OCI-LY1 (cell line): ENCODE measurements around the gene IL21R.
"Not testable (repeated sequence)": the region's sequence is repeated elsewhere in the genome, so short reads cannot be mapped to it uniquely, and the experiment has no call there.

Experiments used
- H2AFZ ChIP-seq: fragments of 200-600 bp; sonication (generic), shearing (Covaris generic); 2 replicates; pipeline ENCODE4 v1.6.0; 2014; ENCODE audit warnings: antibody characterized with exemption, mild to moderate bottlenecking, low read length
- H3F3A ChIP-seq: fragments of 200-600 bp; sonication (generic), shearing (Covaris generic); 2 replicates; pipeline ENCODE4 v1.6.0; 2014; ENCODE audit warnings: mild to moderate bottlenecking, antibody characterized with exemption, low read length, moderate library complexity; ENCODE audit not compliant: insufficient read depth
- H3K27ac ChIP-seq: fragments of 200-600 bp; sonication (generic); 2 replicates; pipeline ENCODE4 v1.5.1; 2014; ENCODE audit warnings: low read length, mixed run types, mild to moderate bottlenecking, low read depth; ENCODE audit not compliant: poor library complexity, severe bottlenecking
- H3K27me3 ChIP-seq: fragments of 200-600 bp; sonication (generic); 2 replicates; pipeline ENCODE4 v1.6.0; 2014; ENCODE audit warnings: antibody characterized with exemption, mild to moderate bottlenecking, low read length, moderate library complexity; ENCODE audit not compliant: insufficient read depth
- H3K36me3 ChIP-seq: fragments of 200-600 bp; sonication (generic); 2 replicates; pipeline ENCODE4 v1.6.1; 2014; ENCODE audit warnings: mild to moderate bottlenecking, antibody characterized with exemption, low read length, moderate library complexity, mixed read lengths; ENCODE audit not compliant: insufficient read depth
- H3K4me1 ChIP-seq: fragments of 200-600 bp; sonication (generic); 2 replicates; pipeline ENCODE4 v1.5.1; 2014; ENCODE audit warnings: mild to moderate bottlenecking, low read length, moderate library complexity; ENCODE audit not compliant: insufficient read depth, severe bottlenecking
- H3K4me2 ChIP-seq: fragments of 200-600 bp; sonication (generic), shearing (Covaris generic); 2 replicates; pipeline ENCODE4 v1.6.1; 2014; ENCODE audit warnings: low read length
- H3K4me3 ChIP-seq: fragments of 200-600 bp; sonication (generic); 2 replicates; pipeline ENCODE4 v1.5.1; 2014; ENCODE audit warnings: low read length, low read depth, mild to moderate bottlenecking, mixed read lengths; ENCODE audit not compliant: poor library complexity, severe bottlenecking
- H3K79me2 ChIP-seq: fragments of 200-600 bp; shearing (Covaris generic); 2 replicates; pipeline ENCODE4 v1.6.1; 2016; ENCODE audit warnings: mixed run types, low read length, mixed read lengths; ENCODE audit not compliant: insufficient read depth
- H3K9ac ChIP-seq: fragments of 200-600 bp; sonication (generic), shearing (Covaris generic); 2 replicates; pipeline ENCODE4 v1.6.1; 2014; ENCODE audit warnings: mild to moderate bottlenecking, low read length, mixed read lengths
- H3K9me2 ChIP-seq: fragments of 200-600 bp; sonication (generic), shearing (Covaris generic); 2 replicates; pipeline ENCODE4 v1.6.1; 2014; ENCODE audit warnings: low read depth, mild to moderate bottlenecking, low read length, mixed read lengths
- H3K9me3 ChIP-seq: fragments of 200-600 bp; shearing (Covaris generic); 2 replicates; pipeline ENCODE4 v1.6.1; 2014; ENCODE audit warnings: low read length, mixed read lengths
- H4K20me1 ChIP-seq: fragments of 200-600 bp; sonication (generic), shearing (Covaris generic); 2 replicates; pipeline ENCODE4 v1.6.0; 2016; ENCODE audit warnings: mild to moderate bottlenecking, low read length; ENCODE audit not compliant: insufficient read depth
- EZH2 ChIP-seq: fragments of 200-600 bp; sonication (generic), shearing (Covaris generic); IDR thresholded peaks from 2 replicates; pipeline ENCODE4 v1.8.0; 2017; ENCODE audit warnings: borderline replicate concordance, mixed run types, mild to moderate bottlenecking, antibody characterized with exemption, low read length, moderate library complexity, mixed read lengths
- TF ChIP-seq, protein P1 (sequence below): fragments of 200-600 bp; sonication (generic), shearing (Covaris generic); IDR thresholded peaks from 2 replicates; pipeline ENCODE4 v1.5.1; 2017; ENCODE audit warnings: mild to moderate bottlenecking, antibody characterized with exemption, low read length, moderate library complexity, mixed read lengths

The IL21R gene

DNA sequence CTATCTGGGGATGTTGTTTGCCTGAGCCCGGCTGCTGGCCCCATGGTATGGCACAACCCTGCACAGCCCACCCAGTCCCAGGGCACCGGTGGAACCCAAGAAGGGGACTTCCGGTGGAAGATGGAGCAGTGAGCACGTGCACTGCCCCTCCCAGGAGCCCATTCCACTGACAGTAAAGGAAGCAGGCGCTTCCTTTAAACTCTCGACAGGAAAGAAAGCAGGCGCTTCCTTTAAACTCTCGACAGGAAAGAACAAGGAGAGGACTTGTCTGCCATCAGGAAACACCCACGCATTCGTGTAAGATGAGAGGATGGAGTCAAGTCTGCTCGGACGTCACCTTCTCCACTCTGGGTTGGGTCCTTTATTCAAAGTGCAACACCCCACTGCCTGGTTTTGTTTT, 53.7 kb downstream of the IL21R start:
- Histone ChIP-seq H3K9me2 (no peaks in the 10 kb centered on the region), H3K36me3 (peaks cover 9% of the 10 kb centered on the region), H3K4me1 (peaks cover 6% of the 10 kb centered on the region), H3K79me2 (no peaks in the 10 kb centered on the region), H2AFZ (no peak overlapping the region), H3K4me3 (no peak overlapping the region), H3F3A (no peaks in the 10 kb centered on the region), H3K9me3 (no peaks in the 10 kb centered on the region), H3K27me3 (no peaks in the 10 kb centered on the region; the same call in 1 of the 2 replicates), H4K20me1 (no peaks in the 10 kb centered on the region), H3K27ac (no peak overlapping the region), H3K9ac (no peak overlapping the region), H3K4me2 (no peak overlapping the region)
- TF ChIP-seq EZH2: no peak

DNA sequence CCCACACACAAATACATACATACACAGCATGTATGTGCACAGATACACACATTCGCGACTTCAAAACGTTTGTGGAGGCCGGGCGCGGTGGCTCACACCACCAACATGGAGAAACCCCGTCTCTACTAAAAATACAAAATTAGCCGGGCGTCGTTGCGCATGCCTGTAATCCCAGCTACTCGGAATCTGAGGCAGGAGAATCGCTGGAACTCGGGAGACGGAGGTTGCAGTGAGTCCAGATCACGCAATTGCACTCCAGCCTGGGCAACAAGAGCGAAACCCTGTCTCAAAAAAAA, 55.6 kb downstream of the IL21R start:
- not testable (repeated sequence) for H3K4me2 ChIP-seq, H3K4me3 ChIP-seq, H3K27me3 ChIP-seq, H3K9me3 ChIP-seq, H3K27ac ChIP-seq, H3F3A ChIP-seq, H3K79me2 ChIP-seq, H4K20me1 ChIP-seq, H3K9ac ChIP-seq, H2AFZ ChIP-seq, H3K9me2 ChIP-seq, H3K4me1 ChIP-seq
- H3K36me3 ChIP-seq: peaks cover 22% of the 10 kb centered on the region

DNA sequence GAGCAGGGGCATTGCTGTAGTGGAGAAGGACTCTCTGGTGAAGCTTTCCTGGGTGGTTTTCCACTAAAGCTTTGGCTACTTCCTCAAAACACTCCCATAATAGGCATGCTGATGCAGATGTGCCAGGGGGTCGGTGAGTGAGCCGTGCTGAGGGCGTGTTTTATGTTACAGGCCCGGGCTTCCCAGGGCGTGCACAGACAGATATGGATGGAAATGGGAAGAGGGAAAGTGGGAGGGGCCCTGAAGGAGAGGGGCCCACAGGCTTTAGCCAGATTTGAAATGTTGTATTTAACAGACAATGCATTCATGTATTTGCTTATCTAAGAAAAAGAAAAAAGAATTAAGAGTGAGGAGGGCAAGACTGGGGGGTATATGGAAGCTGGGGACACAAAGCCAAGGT, 56.3 kb downstream of the IL21R start:
- H3K79me2 ChIP-seq: no peaks in the 10 kb centered on the region
- no peaks in the 10 kb centered on the region for H3K4me1 ChIP-seq
- TF ChIP-seq, protein P1, sequence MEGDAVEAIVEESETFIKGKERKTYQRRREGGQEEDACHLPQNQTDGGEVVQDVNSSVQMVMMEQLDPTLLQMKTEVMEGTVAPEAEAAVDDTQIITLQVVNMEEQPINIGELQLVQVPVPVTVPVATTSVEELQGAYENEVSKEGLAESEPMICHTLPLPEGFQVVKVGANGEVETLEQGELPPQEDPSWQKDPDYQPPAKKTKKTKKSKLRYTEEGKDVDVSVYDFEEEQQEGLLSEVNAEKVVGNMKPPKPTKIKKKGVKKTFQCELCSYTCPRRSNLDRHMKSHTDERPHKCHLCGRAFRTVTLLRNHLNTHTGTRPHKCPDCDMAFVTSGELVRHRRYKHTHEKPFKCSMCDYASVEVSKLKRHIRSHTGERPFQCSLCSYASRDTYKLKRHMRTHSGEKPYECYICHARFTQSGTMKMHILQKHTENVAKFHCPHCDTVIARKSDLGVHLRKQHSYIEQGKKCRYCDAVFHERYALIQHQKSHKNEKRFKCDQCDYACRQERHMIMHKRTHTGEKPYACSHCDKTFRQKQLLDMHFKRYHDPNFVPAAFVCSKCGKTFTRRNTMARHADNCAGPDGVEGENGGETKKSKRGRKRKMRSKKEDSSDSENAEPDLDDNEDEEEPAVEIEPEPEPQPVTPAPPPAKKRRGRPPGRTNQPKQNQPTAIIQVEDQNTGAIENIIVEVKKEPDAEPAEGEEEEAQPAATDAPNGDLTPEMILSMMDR: no peak
- no peak for TF ChIP-seq EZH2
- no peaks in the 10 kb centered on the region for H3K9me2 ChIP-seq
- H4K20me1 ChIP-seq: no peaks in the 10 kb centered on the region
- H3K9ac ChIP-seq: no peak overlapping the region
- peaks cover 28% of the 10 kb centered on the region for H3K36me3 ChIP-seq
- no peak overlapping the region for H2AFZ ChIP-seq
- no peak overlapping the region for H3K27ac ChIP-seq
- no peaks in the 10 kb centered on the region for H3F3A ChIP-seq
- no peaks in the 10 kb centered on the region for H3K9me3 ChIP-seq
- no peaks in the 10 kb centered on the region for H3K27me3 ChIP-seq
- no peak overlapping the region for H3K4me2 ChIP-seq
- no peak overlapping the region for H3K4me3 ChIP-seq

DNA sequence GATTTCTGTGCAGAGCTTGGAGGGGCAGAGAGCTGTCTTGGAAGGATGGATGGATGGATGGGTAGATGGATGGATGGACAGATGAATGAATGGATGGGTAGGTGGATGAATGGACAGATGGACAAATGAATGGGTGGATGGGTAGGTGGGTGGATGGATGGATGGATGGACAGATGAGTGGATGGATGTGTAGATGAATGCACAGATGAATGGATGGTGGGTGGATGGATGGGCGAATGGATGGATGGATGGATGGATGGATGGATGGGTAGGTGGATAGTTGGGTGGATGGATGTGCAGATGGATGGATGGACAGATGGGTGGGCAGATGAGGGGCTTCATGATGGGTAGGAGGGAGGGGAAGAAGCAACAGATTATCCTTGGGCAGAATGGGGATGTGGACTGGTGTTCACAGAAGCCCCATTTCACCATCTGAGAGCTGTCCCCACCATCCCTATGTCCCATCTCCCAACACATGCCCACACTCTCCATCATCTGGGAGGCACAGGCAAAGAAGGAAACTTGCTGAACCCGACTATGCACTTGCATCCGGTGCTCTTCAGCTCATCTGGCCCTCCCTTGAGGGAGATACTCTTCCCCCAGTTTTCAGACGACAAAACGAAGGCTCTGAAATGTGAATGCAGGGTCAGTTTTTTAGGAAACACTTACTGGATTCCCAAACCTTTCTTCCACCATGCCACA, 57.2 kb downstream of the IL21R start:
- H3K4me3 ChIP-seq: no peak overlapping the region
- H2AFZ ChIP-seq: no peak overlapping the region
- H3K36me3 ChIP-seq: peaks cover 28% of the 10 kb centered on the region
- TF ChIP-seq, protein P1: no peak
- no peak for TF ChIP-seq EZH2
- H3K27ac ChIP-seq: no peak overlapping the region
- no peaks in the 10 kb centered on the region for H3K4me1 ChIP-seq
- H3K27me3 ChIP-seq: no peaks in the 10 kb centered on the region
- H3K9ac ChIP-seq: no peak overlapping the region
- H3K9me2 ChIP-seq: no peaks in the 10 kb centered on the region
- H3K4me2 ChIP-seq: no peak overlapping the region
- H3F3A ChIP-seq: no peaks in the 10 kb centered on the region
- no peaks in the 10 kb centered on the region for H4K20me1 ChIP-seq
- no peaks in the 10 kb centered on the region for H3K79me2 ChIP-seq
- H3K9me3 ChIP-seq: no peaks in the 10 kb centered on the region
